GM08714 (cell line): Measurements from ENCODE around the gene LRRC25.
"Not testable (repeated sequence)": the region's sequence is repeated elsewhere in the genome, so short reads cannot be mapped to it uniquely, and the experiment has no call there.

Experiments used
- H3K4me3 ChIP-seq: fragments of 200-500 bp; sonication (Bioruptor generic); 2 replicates; pipeline ENCODE4 v1.5.1; 2014; ENCODE audit warnings: mild to moderate bottlenecking, low read length, inconsistent platforms
- ZNF274 ChIP-seq: IDR thresholded peaks from 2 replicates; pipeline ENCODE4 v1.6.1; 2012; ENCODE audit warnings: mild to moderate bottlenecking, low read depth, low read length

Gene LRRC25

DNA sequence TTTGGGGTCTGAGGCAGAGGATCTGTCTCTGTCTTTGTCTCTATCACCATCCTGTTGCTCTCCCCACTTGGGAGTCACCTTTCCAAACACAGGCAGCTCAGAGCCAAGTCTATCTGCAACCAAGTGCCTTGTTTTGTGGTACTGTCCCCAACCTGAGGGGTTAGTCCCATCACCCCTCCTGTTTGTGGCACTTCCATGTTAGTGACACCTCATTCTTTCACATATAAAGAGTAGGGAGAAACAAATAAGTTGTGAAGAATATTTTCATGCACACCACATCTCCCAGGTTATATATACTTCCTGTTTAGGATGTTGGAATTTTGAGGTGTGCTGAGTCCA, 7.7 kb downstream of the LRRC25 start:
- no peak overlapping the region for H3K4me3 ChIP-seq
- no peak for TF ChIP-seq ZNF274

DNA sequence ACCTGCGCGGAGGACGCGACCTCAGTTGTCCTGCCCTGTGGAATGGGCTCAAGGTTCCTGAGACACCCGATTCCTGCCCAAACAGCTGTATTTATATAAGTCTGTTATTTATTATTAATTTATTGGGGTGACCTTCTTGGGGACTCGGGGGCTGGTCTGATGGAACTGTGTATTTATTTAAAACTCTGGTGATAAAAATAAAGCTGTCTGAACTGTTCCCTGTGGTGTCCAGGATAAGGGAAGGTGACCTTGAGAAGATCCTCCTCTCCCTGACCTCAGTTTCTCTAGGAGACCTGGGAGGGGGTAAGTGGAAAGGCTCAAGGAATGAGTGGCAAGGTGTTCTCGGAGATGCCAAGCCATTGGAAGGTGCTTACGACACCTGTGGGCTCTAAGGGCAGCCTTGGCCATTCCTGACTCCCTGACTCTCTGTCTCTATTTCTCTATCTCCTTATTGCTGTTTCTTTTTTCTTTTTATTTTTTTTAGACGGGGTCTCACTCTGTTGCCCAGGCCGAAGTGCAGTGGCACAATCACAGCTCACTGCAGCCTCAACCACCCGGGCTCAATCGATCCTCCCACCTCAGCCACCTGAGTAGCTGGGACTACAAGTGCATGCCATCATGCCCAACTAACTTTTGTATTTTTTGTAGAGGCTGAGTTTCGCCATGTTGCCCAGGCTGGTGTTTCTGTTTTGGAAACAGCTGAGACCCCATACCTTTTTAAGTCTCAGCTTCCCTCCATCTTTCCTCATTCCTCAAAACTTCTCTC, 8.3 kb downstream of the LRRC25 start:
- H3K4me3 ChIP-seq: no peak overlapping the region; the same call in 1 of the 2 replicates

DNA sequence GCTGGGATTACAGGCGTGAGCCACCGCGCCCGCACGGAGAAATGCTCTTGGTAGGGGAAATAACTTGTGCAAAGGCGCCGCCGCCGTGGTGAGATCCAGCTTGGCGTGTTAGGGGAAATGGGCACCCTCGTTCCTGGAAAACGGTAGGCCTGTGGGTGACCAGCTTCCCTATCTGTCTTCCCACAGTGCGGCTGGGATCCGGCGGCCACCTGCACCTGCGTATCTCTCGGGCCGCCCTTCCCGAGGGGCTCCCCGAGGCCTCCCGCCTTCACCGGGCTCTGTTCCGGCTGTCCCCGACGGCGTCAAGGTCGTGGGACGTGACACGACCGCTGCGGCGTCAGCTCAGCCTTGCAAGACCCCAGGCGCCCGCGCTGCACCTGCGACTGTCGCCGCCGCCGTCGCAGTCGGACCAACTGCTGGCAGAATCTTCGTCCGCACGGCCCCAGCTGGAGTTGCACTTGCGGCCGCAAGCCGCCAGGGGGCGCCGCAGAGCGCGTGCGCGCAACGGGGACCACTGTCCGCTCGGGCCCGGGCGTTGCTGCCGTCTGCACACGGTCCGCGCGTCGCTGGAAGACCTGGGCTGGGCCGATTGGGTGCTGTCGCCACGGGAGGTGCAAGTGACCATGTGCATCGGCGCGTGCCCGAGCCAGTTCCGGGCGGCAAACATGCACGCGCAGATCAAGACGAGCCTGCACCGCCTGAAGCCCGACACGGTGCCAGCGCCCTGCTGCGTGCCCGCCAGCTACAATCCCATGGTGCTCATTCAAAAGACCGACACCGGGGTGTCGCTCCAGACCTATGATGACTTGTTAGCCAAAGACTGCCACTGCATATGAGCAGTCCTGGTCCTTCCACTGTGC, 9.1 kb downstream of the LRRC25 start:
- no peak for TF ChIP-seq ZNF274
- peak overlapping the region; percentile 42; the same call in 1 of the 2 replicates for H3K4me3 ChIP-seq

More for the DNA sequence above, 8.3 kb downstream of the LRRC25 start:
- TF ChIP-seq ZNF274: no peak

DNA sequence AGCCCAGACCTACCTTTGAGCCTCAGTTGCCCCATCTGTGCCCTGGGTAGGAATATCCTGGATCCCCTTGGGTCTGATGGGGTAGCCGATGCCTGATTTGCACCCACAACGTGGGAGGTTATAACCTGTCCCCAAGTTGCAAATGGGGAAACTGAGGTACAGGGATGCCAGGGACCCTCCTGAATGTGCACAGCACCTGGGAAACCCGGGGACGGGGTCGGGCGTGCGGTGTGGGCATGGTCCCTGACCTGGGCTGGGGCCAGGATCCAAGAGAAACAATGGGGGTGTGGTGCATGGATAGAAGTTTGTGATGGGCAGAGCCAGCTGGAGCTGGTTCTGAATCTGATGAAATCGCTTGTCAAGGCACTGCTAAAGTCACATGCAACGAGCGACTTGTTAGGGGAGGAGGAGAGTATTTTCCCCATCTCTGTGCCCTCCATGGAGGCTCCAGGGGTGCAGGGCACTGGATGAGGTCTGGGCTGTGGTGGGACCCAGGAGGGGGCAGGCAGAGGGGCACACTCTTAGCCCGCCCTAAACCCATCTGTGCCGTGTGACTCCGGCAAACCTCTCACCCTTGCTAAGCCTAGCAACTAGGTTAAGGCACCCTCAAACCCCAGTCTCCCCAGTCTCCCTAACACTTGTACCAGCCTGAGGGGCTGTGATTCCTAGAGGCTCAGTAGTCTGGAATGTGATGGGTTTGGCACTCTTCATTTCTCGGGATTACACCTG, 10.7 kb downstream of the LRRC25 start:
- TF ChIP-seq ZNF274: no peak
- peak overlapping the region; percentile 15; the same call in 1 of the 2 replicates for H3K4me3 ChIP-seq

DNA sequence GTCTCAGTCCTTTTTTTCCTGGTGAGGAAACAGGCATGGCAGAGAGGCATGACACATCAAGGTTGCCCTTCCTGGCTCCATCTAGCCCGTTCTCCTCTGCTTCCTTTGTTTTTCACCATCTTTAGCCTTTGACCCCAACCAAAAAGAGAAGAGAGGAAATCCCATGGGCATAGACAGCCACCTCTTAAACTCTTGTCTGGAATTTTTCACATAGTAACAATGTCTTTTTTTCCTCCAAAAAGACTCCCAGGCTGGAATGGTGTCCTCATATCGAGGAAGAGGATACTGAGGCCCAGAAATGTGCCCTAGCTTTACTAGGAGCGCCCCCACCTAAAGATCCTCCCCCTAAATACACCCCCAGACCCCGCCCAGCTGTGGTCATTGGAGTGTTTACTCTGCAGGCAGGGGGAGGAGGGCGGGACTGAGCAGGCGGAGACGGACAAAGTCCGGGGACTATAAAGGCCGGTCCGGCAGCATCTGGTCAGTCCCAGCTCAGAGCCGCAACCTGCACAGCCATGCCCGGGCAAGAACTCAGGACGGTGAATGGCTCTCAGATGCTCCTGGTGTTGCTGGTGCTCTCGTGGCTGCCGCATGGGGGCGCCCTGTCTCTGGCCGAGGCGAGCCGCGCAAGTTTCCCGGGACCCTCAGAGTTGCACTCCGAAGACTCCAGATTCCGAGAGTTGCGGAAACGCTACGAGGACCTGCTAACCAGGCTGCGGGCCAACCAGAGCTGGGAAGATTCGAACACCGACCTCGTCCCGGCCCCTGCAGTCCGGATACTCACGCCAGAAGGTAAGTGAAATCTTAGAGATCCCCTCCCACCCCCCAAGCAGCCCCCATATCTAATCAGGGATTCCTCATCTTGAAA, 11.5 kb downstream of the LRRC25 start, which contains the start of gene GDF15:
TSS of gene GDF15 (plus strand) at position 484 of the 868 bp plus-strand sequence. CDS start at position 516, 32 bp downstream.
- TF ChIP-seq ZNF274: no peak
- H3K4me3 ChIP-seq: peak within 1 kb of the TSS; percentile 15; the same call in 1 of the 2 replicates

DNA sequence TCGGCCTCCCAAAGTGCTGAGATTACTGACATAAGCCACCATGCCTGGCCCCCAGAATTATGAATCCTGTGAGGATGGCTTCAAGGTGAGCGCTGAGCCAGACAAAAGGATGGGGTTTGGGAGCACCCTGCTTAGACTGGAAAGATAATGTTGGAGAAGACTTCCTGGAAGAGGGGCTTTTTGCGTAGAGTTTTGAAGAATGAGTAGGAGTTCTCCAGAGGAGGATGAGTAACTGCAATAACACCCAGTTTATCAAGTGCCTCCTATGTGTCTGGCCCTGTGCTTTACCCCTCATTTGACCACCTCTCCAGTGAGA, 12.1 kb downstream of the LRRC25 start:
- no peak for TF ChIP-seq ZNF274
- no peak overlapping the region for H3K4me3 ChIP-seq

DNA sequence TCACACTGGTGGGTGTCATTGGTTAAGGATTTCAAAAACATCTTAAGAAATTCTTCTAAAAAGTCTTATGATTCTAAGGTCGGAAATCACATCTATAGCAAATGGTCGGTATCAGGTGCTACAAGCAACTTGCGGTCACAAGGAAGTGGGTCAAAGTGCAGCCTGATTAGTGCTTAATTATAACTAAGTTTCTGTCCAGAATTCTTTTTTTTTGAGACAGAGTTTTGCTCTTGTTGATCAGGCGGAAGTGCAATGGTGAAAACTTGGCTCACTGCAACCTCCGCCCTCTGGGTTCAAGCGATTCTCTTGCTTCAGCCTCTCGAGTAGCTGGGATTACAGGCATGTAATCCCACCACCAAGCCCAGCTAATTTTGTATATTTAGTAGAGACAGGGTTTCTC, 12.6 kb downstream of the LRRC25 start:
- no peak for TF ChIP-seq ZNF274
- H3K4me3 ChIP-seq: no peak overlapping the region

DNA sequence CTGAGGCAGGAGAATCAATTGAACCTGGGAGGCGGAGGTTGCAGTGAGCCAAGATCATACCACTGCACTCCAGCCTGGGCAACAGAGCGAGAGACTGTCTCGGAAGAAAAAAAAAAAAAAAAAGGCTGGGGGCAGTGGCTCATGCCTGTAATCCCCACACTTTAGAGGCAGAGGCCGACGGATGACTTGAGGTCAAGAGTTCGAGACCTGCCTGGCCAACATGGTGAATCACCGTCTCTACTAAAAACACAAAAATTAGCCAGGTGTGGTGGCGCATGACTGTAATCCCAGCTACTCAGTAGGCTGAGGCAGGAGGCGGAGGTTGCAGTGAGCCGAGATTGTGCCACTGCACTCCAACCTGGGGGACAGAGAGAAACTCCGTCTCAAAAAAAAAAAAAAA, 13.8 kb downstream of the LRRC25 start:
- not testable (repeated sequence) for H3K4me3 ChIP-seq

DNA sequence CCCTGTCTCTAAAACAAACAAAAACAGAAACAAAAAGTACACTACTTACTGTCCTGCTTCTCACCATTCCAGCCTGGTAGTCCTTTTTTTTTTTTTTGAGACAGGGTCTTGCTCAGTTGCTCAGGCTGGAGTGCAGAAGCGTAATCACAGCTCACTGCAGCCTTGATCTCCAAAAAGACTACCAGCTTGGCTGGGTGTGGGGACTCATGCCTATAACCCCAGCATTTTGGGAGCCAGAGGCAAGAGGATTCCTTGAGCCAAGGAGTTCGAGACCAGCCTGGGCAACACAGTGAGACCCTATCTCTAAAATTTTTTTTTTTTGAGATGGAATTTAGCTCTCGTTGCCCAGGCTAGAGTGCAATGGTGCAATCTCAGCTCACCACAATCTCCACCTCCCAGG, 16.6 kb downstream of the LRRC25 start:
- no peak overlapping the region for H3K4me3 ChIP-seq
- no peak for TF ChIP-seq ZNF274

DNA sequence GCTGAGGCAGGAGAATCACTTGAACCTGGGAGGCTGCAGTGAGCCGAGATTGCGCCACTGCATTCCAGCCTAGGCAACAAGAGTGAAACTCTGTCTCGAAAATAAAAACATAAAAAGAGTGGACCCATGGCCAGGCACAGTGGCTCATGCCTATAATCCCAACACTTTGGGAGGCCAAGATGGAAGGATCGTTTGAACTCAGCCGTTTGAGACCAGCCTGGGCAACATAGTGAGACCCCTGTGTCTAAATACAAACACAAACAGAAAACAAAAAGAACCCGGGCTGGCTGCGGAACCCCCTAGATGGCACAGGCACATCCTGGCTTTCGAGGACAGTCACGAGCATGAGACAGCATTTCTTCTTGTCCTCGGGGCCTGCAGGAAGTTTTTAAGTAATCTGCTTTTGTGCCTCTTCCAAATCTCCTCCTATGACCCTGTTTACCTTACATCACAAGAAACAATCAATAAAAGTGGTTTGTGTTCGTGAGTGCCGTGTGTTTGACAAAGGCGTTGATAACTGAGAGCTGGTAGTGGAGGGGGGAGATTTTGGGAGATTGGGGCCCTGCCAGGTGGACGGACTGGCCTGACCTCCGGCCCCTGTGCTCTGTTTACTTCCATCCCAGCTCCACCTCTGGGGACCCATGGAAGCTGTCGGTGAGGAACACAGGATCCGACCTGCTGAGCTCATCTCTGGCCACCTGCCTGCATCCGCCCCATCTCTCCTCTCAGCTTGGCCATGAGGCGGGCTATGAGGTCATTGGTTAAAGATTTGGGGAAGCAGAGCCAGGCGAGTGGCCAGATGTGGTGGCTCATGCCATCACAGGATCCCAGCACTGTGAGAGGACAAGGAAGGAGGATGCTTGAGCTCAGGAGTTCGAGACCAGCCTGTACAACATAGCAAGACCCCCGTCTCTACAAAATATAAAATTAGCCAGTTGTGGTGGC, 17.3 kb downstream of the LRRC25 start:
- no peak overlapping the region for H3K4me3 ChIP-seq

DNA sequence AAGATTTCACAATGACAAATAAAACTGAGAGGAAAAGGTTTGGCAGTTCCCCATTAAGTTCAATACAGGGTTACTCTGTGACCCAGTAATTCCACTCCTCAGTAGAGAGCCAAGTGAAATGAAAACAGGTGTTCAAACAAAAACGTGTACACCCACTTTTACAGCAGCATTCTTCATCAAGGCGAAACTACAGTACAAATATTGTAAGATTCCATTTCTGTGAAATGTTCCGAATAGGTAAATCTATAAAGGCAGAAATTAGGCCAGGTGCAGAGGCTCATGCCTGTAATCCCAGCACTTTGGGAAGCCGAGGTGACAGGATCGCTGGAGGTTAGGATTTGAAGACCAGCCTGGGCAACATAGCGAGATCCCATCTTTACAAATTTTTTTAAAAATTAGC, 20.4 kb downstream of the LRRC25 start:
- no peak overlapping the region for H3K4me3 ChIP-seq
- no peak for TF ChIP-seq ZNF274

More for the DNA sequence above, 17.3 kb downstream of the LRRC25 start:
- no peak for TF ChIP-seq ZNF274

DNA sequence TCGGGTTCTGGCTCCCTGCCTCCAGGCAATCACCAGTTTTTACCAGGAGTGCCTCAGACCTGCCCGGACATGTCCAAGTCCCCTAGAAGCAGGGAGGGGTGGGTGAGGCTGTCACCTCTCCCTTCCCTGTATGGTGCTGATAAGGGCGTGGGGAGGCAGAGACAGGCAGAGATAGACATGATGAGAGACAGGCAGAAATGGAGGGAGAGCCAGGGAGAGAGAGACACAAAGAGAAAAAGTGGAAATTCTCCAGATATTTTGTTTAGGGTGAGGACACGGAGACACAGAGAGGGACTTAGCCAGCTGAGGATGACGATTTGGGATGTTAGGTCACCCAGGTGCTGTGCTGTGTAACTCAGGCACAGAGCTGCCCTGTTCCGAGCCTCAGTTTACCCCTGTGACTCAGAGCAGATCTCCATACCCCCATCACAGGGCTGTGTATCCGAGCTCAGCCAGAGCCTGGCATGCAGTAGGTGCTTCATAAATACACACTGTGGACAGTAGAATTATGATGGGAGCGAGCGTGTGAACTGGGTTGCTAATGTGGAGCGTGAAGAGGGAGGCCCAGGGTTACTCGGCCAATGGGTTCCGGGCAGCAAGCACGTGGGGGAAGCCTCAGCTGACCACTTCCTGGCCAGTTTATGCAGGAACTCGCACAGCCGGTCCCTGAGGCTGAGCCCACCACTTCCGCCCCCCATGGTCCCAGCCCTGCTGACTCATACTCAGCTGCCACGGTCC, 23.4 kb downstream of the LRRC25 start:
- H3K4me3 ChIP-seq: peak overlapping the region; percentile 18; the same call in 1 of the 2 replicates

More for the DNA sequence above, 23.4 kb downstream of the LRRC25 start:
- TF ChIP-seq ZNF274: no peak
